Measurements from ENCODE around the gene RRP1B. TPM values are rescaled to one million over a fixed set of nuclear protein-coding genes. Genes with fewer than 3 reads are reported as not detected.

The RRP1B gene
- total RNA-seq, 1 experiment from 2014 or later: 26.3 TPM

- H3K36me3 ChIP-seq (ENCODE audit: low read depth): no peaks in the 10 kb centered on the region
- no peaks in the 10 kb centered on the region for H3K9me3 ChIP-seq (ENCODE audit: insufficient read depth, low read depth)
- no peaks in the 10 kb centered on the region for H3K4me1 ChIP-seq (replicated peaks; ENCODE audit: insufficient read depth)
- no peak for TF ChIP-seq EZH2 (IDR thresholded peaks at IDR 0.05; ENCODE audit: low read depth)
- TF ChIP-seq CTCF (conservative IDR thresholded peaks at IDR 0.05): no peak
- DNase-seq: no peak
- H3K79me2 ChIP-seq (ENCODE audit: low read depth): peaks cover 33% of the 10 kb centered on the region
- H3K27me3 ChIP-seq (ENCODE audit: insufficient read depth, low read depth): no peaks in the 10 kb centered on the region
- H3K4me3 ChIP-seq: no peak overlapping the region
- no peak overlapping the region for H3K4me2 ChIP-seq
- CTCF ChIA-PET: no interaction called here
- no TSS peak for BruUV-seq (replicated peaks)
- H2AFZ ChIP-seq: no peak overlapping the region
- H3K27ac ChIP-seq: no peak overlapping the region
- H4K20me1 ChIP-seq (ENCODE audit: insufficient read depth): no peaks in the 10 kb centered on the region; the same call in 1 of the 2 replicates
- H3K9me2 ChIP-seq (ENCODE audit: insufficient read depth): no peaks in the 10 kb centered on the region
- H3F3A ChIP-seq (ENCODE audit: insufficient read depth, low read depth): no peaks in the 10 kb centered on the region
- POLR2A ChIA-PET (ENCODE audit: unreplicated experiment): no interaction called here
- intact Hi-C loops (cut with micrococcal nuclease; ENCODE audit: unreplicated experiment): no loop called here
These were observed 10.7 kb downstream of the RRP1B start for GRCh38 chr21:43669828-43670605.

GRCh38 chr21:43675871-43676270, 16.5 kb downstream of the RRP1B start:
- H3K4me1 ChIP-seq (replicated peaks; ENCODE audit: insufficient read depth): no peaks in the 10 kb centered on the region
- no peaks in the 10 kb centered on the region for H3K36me3 ChIP-seq (ENCODE audit: low read depth)
- BruUV-seq (replicated peaks): no TSS peak
- H3K9me2 ChIP-seq (ENCODE audit: insufficient read depth): no peaks in the 10 kb centered on the region
- TF ChIP-seq EZH2 (IDR thresholded peaks at IDR 0.05; ENCODE audit: low read depth) (no peak), CTCF (conservative IDR thresholded peaks at IDR 0.05) (no peak)
- no peak overlapping the region for H3K27ac ChIP-seq
- H3K4me2 ChIP-seq: no peak overlapping the region
- H3K79me2 ChIP-seq (ENCODE audit: low read depth): no peaks in the 10 kb centered on the region
- H3F3A ChIP-seq (ENCODE audit: insufficient read depth, low read depth): no peaks in the 10 kb centered on the region
- no peaks in the 10 kb centered on the region for H3K27me3 ChIP-seq (ENCODE audit: insufficient read depth, low read depth)
- H3K9me3 ChIP-seq (ENCODE audit: insufficient read depth, low read depth): no peaks in the 10 kb centered on the region
- H2AFZ ChIP-seq: no peak overlapping the region
- no peaks in the 10 kb centered on the region for H4K20me1 ChIP-seq (ENCODE audit: insufficient read depth)
- CTCF ChIA-PET: no interaction called here
- no peak overlapping the region for H3K4me3 ChIP-seq
- no peak for DNase-seq
- POLR2A ChIA-PET (ENCODE audit: unreplicated experiment): no interaction called here
- intact Hi-C loops (cut with micrococcal nuclease; ENCODE audit: unreplicated experiment): no loop called here

GRCh38 chr21:43676391-43676790, 17.0 kb downstream of the RRP1B start:
- CTCF ChIA-PET: interaction anchor here (0.6 kb wide), 1 partner anchor 15 kb away, joined by 3 read pairs; no protein-coding TSS in a partner anchor
- DNase-seq: no peak
- H3K4me1 ChIP-seq (replicated peaks; ENCODE audit: insufficient read depth): no peaks in the 10 kb centered on the region
- H3K36me3 ChIP-seq (ENCODE audit: low read depth): no peaks in the 10 kb centered on the region
- TF ChIP-seq CTCF (conservative IDR thresholded peaks at IDR 0.05) (no peak), EZH2 (IDR thresholded peaks at IDR 0.05; ENCODE audit: low read depth) (no peak)
- POLR2A ChIA-PET (ENCODE audit: unreplicated experiment): no interaction called here
- H3F3A ChIP-seq (ENCODE audit: insufficient read depth, low read depth): no peaks in the 10 kb centered on the region
- H3K79me2 ChIP-seq (ENCODE audit: low read depth): no peaks in the 10 kb centered on the region
- H4K20me1 ChIP-seq (ENCODE audit: insufficient read depth): no peaks in the 10 kb centered on the region
- H3K27ac ChIP-seq: no peak overlapping the region
- no peaks in the 10 kb centered on the region for H3K9me2 ChIP-seq (ENCODE audit: insufficient read depth)
- H2AFZ ChIP-seq: no peak overlapping the region
- H3K9me3 ChIP-seq (ENCODE audit: insufficient read depth, low read depth): no peaks in the 10 kb centered on the region
- intact Hi-C loops (cut with micrococcal nuclease; ENCODE audit: unreplicated experiment): no loop called here
- BruUV-seq (replicated peaks): no TSS peak
- no peaks in the 10 kb centered on the region for H3K27me3 ChIP-seq (ENCODE audit: insufficient read depth, low read depth)
- no peak overlapping the region for H3K4me2 ChIP-seq
- H3K4me3 ChIP-seq: no peak overlapping the region
